ENCODE results near the gene PRAME. TPM values are rescaled to one million over a fixed set of nuclear protein-coding genes. Genes with fewer than 3 reads are reported as not detected.

Gene PRAME
- total and polyA plus RNA-seq, 2 experiments from 2014 or later = not detected

GRCh38 chr22:22526125-22526912 lies 32.7 kb downstream of the PRAME start:
- H3K27me3 ChIP-seq = no peaks in the 10 kb centered on the region
- no peaks in the 10 kb centered on the region for H4K20me1 ChIP-seq (ENCODE audit: insufficient read depth, poor library complexity, severe bottlenecking)
- H3K9me3 ChIP-seq (ENCODE audit: low read depth) = no peaks in the 10 kb centered on the region
- H3K4me1 ChIP-seq (ENCODE audit: insufficient read depth) = no peaks in the 10 kb centered on the region
- WGBS (ENCODE audit: low lambda C conversion rate, missing lambda C conversion rate) = 84% methylated on average over 4 of the region's 4 CpGs
- no peak for DNase-seq (ENCODE audit: low spot score)
- no peaks in the 10 kb centered on the region for H3K9me2 ChIP-seq (replicated peaks; ENCODE audit: insufficient read depth)
- H3K4me3 ChIP-seq = no peak overlapping the region
- H2AFZ ChIP-seq = no peak overlapping the region
- no peaks in the 10 kb centered on the region for H3K36me3 ChIP-seq (replicated peaks; ENCODE audit: insufficient read depth, low read depth)
- TF ChIP-seq EZH2phosphoT487 (IDR thresholded peaks at IDR 0.05; ENCODE audit: low read depth, severe bottlenecking, unreplicated experiment) (no peak), EZH2 (IDR thresholded peaks at IDR 0.05; ENCODE audit: borderline replicate concordance) (no peak), CTCF (IDR thresholded peaks at IDR 0.05; ENCODE audit: poor library complexity) (no peak)
- H3K79me2 ChIP-seq = no peaks in the 10 kb centered on the region
- no peak overlapping the region for H3K4me2 ChIP-seq
- H3K27ac ChIP-seq = no peak overlapping the region

- TF ChIP-seq CTCF (IDR thresholded peaks at IDR 0.05; ENCODE audit: poor library complexity) = no peak
- no peak for TF ChIP-seq EZH2phosphoT487 (IDR thresholded peaks at IDR 0.05; ENCODE audit: low read depth, severe bottlenecking, unreplicated experiment)
- TF ChIP-seq EZH2 (IDR thresholded peaks at IDR 0.05; ENCODE audit: borderline replicate concordance) = no peak
- WGBS (ENCODE audit: low lambda C conversion rate, missing lambda C conversion rate) = 88% methylated on average over 6 of the region's 6 CpGs
- no peak overlapping the region for H3K4me3 ChIP-seq
- DNase-seq (ENCODE audit: low spot score) = no peak
- no peaks in the 10 kb centered on the region for H3K9me3 ChIP-seq (ENCODE audit: low read depth)
- no peaks in the 10 kb centered on the region for H4K20me1 ChIP-seq (ENCODE audit: insufficient read depth, poor library complexity, severe bottlenecking)
- H3K4me2 ChIP-seq = no peak overlapping the region
- no peaks in the 10 kb centered on the region for H3K36me3 ChIP-seq (replicated peaks; ENCODE audit: insufficient read depth, low read depth)
- no peaks in the 10 kb centered on the region for H3K4me1 ChIP-seq (ENCODE audit: insufficient read depth)
- no peaks in the 10 kb centered on the region for H3K27me3 ChIP-seq
- H3K79me2 ChIP-seq = no peaks in the 10 kb centered on the region
- H2AFZ ChIP-seq = no peak overlapping the region
- no peak overlapping the region for H3K27ac ChIP-seq
- no peaks in the 10 kb centered on the region for H3K9me2 ChIP-seq (replicated peaks; ENCODE audit: insufficient read depth)
Observed at GRCh38 chr22:22523494-22523893, 35.6 kb downstream of the PRAME start.

GRCh38 chr22:22521631-22522030 lies 37.4 kb downstream of the PRAME start:
- WGBS (ENCODE audit: low lambda C conversion rate, missing lambda C conversion rate) = 92% methylated on average over 8 of the region's 8 CpGs
- Histone ChIP-seq H3K4me1 (ENCODE audit: insufficient read depth) (no peaks in the 10 kb centered on the region), H2AFZ (no peak overlapping the region), H3K27ac (no peak overlapping the region), H4K20me1 (ENCODE audit: insufficient read depth, poor library complexity, severe bottlenecking) (no peaks in the 10 kb centered on the region), H3K4me2 (no peak overlapping the region), H3K9me3 (ENCODE audit: low read depth) (no peaks in the 10 kb centered on the region), H3K36me3 (replicated peaks; ENCODE audit: insufficient read depth, low read depth) (no peaks in the 10 kb centered on the region), H3K27me3 (no peaks in the 10 kb centered on the region), H3K4me3 (no peak overlapping the region), H3K9me2 (replicated peaks; ENCODE audit: insufficient read depth) (no peaks in the 10 kb centered on the region), H3K79me2 (no peaks in the 10 kb centered on the region)
- DNase-seq (ENCODE audit: low spot score) = no peak
- TF ChIP-seq CTCF (IDR thresholded peaks at IDR 0.05; ENCODE audit: poor library complexity) (no peak), EZH2phosphoT487 (IDR thresholded peaks at IDR 0.05; ENCODE audit: low read depth, severe bottlenecking, unreplicated experiment) (no peak), EZH2 (IDR thresholded peaks at IDR 0.05; ENCODE audit: borderline replicate concordance) (no peak)

Measured in hepatocyte (in vitro differentiated cells).